Daoy (cell line): ENCODE data around the gene TMEM14A. TPM values are rescaled to one million over a fixed set of nuclear protein-coding genes. Genes with fewer than 3 reads are reported as not detected.
A peak's percentile ranks its signal among the peaks of the same experiment; 100 is the strongest.
"Not testable (repeated sequence)": the region's sequence is repeated elsewhere in the genome, so short reads cannot be mapped to it uniquely, and the experiment has no call there.

Experiments
- DNase-seq: peaks from one replicate; pipeline ENCODE4 v3.0.0-alpha.2; 2015; ENCODE audit warnings: low read depth
- total RNA-seq: library from RNA; depleted of rRNA; stranded (reverse); fragments of >200 nt; shearing (Covaris generic); gene quantifications from 2 replicates; pipeline ENCODE4 v1.2.3, GENCODE V29; 2014

Gene TMEM14A
- total RNA-seq, 1 experiment from 2014 or later: 62.4 TPM

- no peak for DNase-seq
These were observed 25.5 kb downstream of the TMEM14A start for GRCh38 chr6:52696418-52696817.

- peak; percentile 8 for DNase-seq
These were observed 27.0 kb downstream of the TMEM14A start for GRCh38 chr6:52697903-52698302.

DNA sequence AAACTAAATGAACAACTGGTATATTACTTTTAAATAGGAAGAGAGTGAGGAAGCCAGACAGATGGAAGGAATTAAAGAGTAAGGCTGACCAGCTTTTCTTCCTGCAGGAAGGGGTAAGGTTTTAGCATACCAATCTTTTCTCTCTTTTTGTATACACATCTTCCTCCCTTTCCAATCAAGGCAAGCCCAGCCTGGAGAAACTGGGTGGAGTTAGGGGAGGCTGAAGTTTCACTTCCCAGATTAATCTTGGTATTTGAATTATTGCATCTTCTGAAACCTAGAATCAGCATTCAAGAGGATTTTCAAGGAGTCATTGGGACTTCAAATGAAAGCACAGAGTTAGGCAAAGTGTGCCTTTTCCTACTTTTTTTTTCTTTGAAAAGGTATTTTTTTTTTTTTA lies 33.1 kb downstream of the TMEM14A start:
- no peak for DNase-seq

DNA sequence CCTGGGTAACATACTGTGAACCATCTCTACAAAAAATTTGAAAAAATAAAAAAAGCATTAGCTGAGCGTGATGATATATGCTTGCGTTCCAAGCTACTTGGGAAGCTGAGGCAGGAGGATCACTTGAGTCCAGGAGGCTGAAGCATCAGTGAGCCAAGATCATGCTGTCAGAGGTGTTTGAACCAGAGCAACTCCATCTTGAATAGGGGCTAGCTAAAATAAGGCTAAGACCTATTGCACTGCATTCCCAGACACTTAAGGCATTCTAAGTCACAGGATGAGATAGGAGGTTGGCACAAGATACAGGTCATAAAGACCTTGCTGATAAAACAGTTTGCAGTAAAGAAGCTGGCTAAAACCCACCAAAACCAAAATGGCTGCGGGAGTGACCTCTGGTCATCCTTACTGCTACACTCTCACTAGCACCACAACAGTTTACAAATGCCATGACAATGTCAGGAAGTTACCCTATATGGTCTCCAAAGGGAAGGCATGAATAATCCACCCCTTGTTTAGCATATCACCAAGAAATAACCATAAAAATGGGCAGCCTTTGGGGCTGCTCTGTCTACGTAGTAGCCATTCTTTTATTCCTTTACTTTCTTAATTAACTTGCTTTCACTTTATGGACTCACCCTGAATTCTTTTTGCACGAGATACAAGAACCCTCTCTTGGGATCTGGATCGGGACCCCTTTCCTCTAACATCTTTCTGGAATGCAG lies 34.0 kb downstream of the TMEM14A start:
- not testable (repeated sequence) for DNase-seq

DNA sequence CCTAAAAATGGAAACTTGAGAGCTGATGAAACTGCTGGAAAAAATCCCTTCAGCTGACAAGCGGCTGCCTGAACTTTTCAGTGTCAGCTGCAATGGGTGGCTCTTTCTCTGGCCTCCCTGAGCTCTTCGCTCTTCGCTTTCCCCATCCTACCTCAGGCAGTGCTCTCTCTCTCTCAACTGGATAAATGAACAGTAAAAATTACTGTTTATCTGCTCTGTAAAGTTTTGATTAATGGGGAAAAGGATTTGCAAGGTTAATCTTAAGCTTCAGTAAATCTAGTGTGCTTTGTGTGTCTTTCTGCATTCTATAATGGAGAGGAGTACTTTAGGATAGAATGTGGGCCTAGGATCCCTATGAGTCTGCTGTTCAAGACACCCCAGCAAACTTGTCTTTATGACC lies 35.1 kb downstream of the TMEM14A start:
- DNase-seq: no peak

GRCh38 chr6:52707963-52708680 lies 37.2 kb downstream of the TMEM14A start:
- no peak for DNase-seq

DNA sequence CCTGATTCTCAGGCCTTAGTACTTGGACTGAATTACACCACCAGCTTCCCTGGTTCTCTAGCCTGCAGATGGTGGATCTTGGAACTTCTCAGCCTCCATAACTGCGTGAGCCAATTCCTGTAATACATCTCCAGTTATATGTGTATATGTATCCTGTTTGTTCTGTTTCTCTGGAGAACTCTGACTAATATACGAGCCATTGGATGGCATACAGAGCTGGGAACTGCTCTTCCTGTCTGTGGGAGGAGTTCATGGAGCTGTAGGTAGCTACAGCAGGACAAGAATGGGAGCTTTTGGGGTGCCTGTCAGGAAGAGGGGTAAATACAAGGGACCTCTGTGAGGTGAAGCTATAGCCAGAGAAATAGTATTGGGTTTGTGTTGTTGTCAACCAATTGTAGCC lies 41.2 kb downstream of the TMEM14A start:
- DNase-seq: no peak

DNA sequence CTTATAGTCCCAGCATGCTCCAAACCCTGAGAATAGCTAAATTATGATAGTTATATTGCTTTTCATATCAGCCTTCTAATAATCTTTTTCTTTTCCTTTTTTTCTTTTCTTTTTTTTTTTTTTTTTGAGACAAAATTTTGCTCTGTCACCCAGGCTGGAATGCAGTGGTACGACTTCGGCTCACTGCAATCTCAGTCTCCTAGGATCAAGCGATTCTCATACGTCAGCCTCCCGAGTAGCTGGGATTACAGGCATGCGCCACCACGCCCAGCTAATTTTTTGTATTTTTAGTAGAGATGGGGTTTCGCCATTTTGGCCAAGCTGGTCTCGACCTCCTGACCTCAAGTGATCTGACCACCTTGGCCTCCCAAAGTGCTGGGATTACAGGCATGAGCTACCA lies 43.8 kb downstream of the TMEM14A start:
- DNase-seq: not testable (repeated sequence)

- DNase-seq: no peak
These were observed 47.6 kb downstream of the TMEM14A start for GRCh38 chr6:52718550-52718949.

DNA sequence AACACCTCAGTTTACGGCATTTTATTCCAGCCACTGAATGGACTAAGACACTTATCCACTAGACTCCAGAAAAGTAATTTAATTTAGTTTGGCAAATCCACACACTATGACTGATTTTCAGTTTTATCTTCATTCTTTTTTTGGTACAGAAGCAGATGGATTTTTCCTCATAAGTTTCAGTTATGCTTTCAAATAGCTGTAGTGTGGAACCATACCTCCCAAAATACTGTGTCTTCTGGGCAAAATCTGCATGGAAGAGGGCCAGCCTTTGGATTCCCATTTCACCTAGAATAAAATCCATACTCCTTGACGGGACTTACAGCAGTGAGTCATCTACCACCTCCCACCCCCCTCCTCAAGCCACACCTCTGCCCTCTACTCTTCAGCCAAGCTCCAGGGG lies 49.4 kb downstream of the TMEM14A start:
- DNase-seq: no peak

- DNase-seq: peak; percentile 44
These were observed 53.1 kb downstream of the TMEM14A start for GRCh38 chr6:52724042-52724405.

GRCh38 chr6:52724406-52725121 lies 53.7 kb downstream of the TMEM14A start:
- peak; percentile 84 for DNase-seq

DNA sequence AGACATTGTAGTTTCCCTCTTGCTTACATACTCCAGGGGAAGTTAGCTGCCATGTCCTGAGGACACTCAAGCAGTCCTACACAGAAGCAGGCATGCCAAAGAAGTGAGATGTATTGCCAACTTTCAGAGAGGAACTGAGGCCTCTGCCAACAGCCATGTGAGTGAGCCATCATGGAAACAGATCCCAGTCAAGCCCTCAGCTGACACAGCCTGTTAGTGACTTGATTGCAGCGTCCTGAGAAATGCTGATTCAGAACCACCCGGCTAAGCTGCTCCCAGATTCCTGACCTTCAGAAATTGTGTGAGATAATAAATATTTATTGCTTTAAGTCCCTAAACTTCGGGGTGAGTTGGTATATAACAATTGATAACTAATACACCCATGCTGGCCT lies 54.2 kb downstream of the TMEM14A start:
- no peak for DNase-seq

DNA sequence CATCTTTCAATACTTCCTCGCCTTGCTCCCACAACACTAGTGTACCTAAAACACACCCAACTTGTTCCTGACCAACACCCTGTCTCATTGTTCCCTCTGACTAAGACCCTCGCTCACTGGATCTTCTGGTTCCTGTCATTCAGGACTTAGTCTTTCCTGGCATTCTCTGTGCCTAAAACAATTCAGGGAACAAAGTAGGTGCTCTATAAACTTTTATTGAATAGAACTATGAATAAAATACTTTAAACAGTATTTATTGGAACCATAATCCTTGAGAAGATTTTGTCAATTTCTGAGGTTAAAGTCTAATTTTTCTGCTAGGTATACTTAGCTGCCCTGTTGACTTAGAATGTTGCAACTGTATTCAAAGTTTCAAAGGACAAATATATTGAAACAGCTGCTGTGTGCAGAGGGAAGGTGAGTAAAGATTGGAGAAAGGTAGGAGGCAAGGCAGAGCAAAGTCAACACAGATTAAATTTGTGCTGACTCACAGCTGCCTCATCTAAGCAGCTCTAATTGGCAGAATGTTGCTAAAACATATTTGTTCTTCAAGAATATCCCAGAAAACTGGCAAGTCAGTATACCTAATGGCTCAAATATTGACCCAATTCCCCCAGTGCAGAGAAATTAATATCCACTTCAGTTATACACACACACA lies 54.8 kb downstream of the TMEM14A start:
- peak; percentile 42 for DNase-seq

GRCh38 chr6:52726193-52726542 lies 55.3 kb downstream of the TMEM14A start:
- DNase-seq: no peak

DNA sequence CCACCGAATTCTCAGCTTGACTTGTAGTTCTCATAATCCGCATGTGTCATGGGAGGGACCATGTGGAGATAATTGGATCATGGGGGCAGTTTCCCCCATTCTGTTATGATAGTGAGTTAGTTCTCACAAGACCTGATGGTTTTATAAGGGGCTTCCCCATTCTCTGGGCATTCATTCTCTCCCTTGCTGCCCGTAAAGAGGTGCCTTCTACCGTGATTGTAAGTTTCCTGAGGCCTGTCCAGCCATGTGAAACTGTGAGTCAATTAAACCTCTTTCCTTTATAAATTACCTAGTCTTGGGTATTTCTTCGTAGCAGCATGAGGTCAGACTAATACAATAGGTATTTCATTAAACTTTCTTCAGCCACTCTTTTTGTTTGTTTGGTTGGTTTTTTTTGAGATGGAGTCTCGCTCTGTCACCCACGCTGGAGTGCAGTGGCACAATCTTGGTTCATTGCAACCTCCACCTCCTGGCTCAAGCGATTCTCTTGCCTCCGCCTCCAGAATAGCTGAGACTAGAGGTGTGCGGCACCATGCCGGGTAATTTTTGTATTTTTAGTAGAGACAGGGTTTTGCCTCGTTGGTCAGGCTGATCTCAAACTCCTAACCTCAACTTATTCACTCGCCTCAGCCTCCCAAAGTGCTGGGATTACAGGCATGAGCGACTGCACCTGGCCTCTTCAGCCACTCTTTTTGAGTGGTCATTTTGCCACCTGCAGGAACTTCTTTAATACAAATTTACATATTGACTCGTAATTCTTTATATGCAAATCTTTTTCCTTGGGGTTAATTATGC lies 56.0 kb downstream of the TMEM14A start:
- peak; percentile 55 for DNase-seq

DNA sequence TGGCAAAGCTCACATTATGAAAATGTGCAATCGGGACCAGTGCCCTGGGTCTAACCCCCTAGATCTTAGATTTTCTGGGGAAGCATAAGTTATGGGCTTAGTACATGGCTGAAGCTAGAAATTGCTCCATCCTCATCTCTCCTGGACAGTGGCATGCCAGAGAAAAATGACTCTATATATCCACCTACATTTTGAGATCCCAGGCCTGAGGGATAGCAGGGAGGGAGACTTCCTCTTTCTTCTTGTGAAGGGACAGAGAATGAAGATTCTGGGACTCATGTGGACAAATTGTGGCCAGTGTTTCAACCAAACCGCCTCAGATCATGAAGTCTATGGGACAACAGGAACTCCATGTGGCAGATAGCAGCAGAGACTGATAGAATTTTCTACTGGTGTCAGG lies 57.0 kb downstream of the TMEM14A start:
- no peak for DNase-seq

- no peak for DNase-seq
These were observed 57.5 kb downstream of the TMEM14A start for GRCh38 chr6:52728394-52728793.

DNA sequence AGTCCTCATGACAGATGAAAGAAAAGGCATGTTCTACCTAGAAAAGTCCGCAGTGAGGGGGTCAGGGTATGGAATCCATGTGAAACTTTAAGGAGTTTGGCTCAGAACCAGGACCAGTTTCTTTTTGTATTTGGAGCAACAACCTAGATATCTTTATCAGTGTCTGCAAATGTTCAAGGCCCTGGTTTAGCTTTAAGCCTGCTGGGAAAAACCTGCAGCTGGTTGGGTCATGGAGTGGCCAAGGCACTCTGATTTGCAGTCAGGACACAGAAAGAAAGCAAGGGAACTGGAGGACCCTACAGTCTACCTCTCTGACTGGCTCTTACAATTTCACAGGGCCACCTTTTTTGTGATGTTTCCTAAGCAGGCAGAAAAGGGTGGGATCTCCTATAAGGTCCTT lies 58.7 kb downstream of the TMEM14A start:
- no peak for DNase-seq

GRCh38 chr6:52731719-52732118 lies 60.8 kb downstream of the TMEM14A start:
- DNase-seq: no peak

DNA sequence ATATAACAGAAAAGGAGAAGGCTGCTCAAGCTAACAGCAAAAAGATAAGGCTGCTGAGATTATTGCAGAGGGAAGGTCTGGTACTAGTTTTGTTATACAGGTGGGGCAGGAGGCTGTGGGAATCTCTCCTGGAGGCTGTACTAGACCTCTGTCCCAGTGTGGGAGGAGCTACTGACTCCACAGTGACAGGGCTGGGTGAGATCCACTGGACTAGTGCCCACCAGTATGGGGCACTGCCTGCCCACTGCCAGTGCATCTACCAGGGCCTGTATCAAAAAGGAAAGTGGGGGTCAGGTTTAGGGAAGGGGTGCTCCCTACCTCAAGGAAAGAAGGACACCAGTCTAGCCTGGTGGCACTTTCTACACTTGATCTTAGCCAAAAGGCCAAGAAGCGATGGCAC lies 62.3 kb downstream of the TMEM14A start:
- DNase-seq: no peak

- no peak for DNase-seq
These were observed 63.2 kb downstream of the TMEM14A start for GRCh38 chr6:52734072-52734471.
